Stimulated activated CD8-positive, alpha-beta memory T cell treated with anti-CD3 and anti-CD28 coated beads, Interleukin-12 subunit alpha, Interleukin-12 subunit beta, amount 100 ng/mL, for 1 hour (primary cell): ENCODE results near the gene DRD4.

Experiments
- DNase-seq: peaks from one replicate; pipeline ENCODE4 v3.0.0-alpha.2; 2020; ENCODE audit warnings: low read depth

The DRD4 gene

GRCh38 chr11:610146-610801 is 26.8 kb upstream of the DRD4 start:
- no peak for DNase-seq

DNA sequence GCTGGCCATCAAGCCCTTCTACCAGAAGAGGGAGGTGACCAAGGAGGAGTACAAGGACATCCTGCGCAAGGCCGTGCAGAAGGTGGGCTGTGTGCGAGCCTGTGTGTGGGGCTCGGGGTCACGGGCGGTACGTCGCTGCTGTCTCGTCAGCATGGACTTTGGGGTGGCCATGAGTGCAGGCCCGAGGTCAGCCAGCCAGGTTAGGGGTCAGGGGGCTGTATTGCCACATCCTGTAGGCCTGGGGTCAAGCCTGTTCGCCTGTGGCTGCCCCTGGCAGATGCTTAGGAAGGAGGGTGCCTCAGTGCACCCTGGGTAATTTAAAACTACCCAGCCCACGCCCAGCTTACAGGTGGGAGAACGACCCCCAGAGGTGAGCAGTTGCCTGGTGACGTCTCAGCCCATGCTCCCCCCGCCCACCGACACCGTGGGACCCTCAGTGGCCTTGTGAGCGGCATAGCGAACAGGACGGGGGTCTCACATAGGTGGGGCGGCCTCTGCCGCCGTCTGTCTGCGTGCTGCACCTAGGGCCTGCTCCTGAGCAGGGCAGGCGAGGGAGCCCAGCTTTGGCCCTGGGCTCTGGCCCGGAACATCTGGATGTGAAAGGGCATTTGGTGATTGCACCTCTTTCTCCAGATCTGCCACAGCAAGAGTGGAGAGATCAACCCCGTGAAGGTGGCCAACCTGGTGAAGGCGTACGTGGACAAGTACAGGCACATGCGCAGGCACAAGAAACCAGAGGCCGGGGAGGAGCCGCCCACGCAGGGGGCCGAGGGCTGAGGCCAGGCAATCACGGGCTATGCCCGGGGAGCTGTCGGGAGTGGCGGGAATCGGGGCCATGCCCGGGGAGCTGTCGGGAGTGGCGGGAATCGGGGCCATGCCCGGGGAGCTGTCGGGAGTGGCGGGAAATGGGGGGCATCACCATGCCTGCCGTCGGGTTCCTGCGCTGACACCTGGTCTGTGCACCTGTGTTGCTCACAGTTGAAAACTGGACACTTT is 25.8 kb upstream of the DRD4 start:
- no peak for DNase-seq

DNA sequence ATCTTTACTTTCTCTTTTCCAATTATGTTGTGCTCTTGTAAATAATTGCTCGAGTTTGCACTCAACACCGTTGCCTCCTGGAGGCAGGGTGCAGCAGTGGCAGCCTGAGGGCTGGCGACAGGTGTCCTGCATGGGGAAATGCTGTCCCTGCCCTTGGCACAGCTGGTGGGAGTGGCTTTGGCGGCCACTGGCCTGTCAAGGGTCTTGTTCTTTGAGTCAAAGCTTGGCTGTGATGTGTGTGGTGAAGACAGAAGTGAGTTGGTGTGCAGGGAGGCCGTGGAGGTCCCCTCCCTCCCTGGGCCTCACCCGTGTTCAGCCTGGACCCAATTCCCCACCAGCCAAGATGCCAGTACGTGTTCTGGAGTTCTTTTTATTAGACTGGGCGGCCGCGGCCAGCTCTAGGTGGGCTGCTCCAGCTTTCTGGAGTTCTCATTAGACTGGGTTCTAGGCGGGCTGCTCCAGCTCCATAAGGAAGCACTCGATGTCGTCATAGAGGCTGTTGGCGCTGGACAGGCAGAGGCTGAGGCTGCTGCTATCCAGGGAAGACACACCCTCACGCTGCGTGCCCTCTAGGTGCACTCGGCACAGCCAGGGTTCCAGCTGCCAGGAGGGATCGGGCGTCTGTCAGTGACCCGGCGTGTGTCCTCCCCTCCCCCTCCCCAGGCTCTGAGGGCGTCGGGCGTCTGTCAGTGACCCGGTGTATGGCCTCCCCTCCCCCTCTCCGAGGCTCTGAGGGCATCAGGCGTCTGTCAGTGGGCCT is 24.7 kb upstream of the DRD4 start:
- no peak for DNase-seq

GRCh38 chr11:612961-613300 is 24.1 kb upstream of the DRD4 start:
- no peak for DNase-seq

DNA sequence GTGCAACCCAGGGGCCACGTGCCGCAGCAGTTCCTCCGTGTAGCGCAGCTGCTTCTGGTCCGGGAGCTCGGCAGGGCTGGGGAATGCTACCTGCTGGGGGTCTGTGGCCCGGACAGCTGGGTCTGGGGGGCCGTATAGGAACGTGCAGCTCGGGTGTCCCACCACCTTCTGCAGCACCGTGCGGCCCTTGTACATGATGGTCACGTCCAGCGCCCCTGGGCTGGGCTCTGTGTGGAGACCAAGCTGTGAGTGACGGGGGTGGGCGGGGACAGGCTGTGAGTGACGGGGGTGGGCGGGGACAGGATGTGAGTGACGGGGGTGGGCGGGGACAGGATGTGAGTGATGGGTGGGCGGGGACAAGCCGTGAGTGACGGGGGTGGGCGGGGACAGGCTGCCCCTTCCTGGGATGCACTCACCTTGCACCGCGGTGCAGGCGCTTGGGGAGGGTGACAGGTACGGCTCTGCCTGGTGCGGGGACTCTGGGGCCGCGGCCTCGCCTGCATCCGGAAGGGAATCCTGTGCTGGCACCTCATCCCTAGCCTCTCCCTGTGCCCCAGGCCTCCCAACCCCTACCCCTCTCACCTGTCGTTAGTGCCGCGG is 23.6 kb upstream of the DRD4 start:
- peak; percentile 68 for DNase-seq

GRCh38 chr11:614021-614622 is 22.9 kb upstream of the DRD4 start:
- DNase-seq = no peak

GRCh38 chr11:614623-615503 is 22.2 kb upstream of the DRD4 start:
- no peak for DNase-seq

- peak; percentile 84 for DNase-seq
These were observed 21.4 kb upstream of the DRD4 start, which contains the start of gene IRF7 for GRCh38 chr11:615504-616319. IRF7 (minus strand) TSS chr11:615950; CDS start chr11:615364, 586 bp downstream.

- no peak for DNase-seq
These were observed 20.5 kb upstream of the DRD4 start for GRCh38 chr11:616320-617198.

DNA sequence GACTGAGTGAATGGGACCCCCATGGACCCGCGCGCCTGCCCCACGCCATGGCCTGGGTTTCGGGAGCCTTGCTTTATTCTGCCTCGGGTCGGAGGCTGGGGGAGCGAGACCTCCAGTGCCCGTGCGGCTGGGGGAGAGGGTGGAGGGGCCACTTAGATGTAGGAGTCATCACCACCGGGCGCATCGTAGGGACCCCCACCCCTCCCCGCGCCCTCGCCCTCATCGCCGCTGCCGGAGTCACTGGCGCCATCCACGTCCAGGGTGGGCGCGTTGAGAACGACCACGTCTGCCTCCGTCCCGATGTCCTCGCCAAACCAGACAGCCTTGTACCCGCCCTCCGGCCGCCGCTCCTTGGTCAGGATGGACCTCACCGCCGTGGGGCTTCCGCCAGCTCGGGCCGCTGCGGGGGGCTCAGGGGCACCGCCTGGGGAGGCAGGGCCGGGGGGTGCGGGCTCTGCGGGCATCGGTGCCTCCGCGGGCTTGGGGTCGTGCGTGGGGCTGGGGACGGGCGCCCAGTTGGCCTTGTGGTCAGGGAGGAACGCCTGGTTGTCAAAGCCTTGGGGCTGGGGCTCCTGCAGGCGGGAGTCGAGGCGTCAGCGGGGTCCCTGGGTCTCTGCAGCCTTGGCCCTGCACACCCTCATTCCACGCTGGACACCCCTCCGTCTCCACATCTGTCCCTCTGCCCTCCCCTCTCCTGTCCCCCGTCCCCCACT is 19.7 kb upstream of the DRD4 start:
- DNase-seq = no peak

- no peak for DNase-seq
These were observed 19.0 kb upstream of the DRD4 start for GRCh38 chr11:617912-618682.

- no peak for DNase-seq
These were observed 18.0 kb upstream of the DRD4 start for GRCh38 chr11:618856-619627.

GRCh38 chr11:619628-620050 is 17.4 kb upstream of the DRD4 start:
- DNase-seq = no peak

- no peak for DNase-seq
These were observed 16.9 kb upstream of the DRD4 start for GRCh38 chr11:620201-620600.

DNA sequence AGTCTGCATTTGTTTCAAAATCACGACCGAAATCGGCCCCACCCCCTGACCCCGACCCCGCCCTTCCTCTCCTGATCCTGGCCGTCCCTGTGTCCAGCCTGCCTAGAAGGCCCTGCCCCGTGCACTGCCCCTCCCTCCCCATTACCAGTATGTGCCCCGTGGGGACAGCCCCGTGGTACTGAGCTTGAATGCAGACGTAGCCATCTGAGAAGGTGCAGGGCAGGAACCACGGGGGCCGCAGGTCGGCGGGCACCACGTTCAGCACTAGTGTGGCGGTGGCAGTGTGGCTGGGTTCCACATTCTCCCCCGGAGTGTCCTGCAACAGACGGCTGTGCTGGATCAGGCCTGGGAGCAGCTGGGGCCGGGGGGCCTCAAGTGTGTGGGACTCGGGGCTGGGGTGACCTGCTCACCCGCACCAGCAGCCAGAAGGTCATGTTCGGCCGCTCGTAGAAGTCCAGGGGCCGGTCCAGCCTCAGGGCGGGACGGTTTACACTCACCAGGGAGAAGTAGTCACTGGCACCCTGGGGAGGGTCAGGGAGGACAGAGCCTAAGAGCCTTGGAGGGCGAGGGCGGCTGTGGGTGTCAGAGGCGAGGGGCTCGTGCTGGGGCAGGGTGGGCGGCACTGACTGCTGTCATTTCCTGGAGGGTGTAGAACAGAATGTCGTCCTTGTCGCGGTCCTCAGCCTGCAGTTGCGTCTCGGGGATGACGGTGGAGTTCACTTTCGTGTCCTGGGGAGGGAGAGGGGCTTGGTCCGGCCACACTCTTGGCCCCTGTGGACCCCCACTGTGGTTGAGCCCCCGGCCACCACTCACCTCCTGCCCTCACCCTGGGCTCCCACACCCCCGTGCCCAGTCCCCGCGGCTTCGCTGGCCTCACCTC is 15.9 kb upstream of the DRD4 start:
- no peak for DNase-seq

GRCh38 chr11:621838-622237 is 15.2 kb upstream of the DRD4 start:
- DNase-seq = no peak
